GM12878 (cell line): ENCODE measurements around the gene SLC34A3. TPM values are rescaled to one million over a fixed set of nuclear protein-coding genes. Genes with fewer than 3 reads are reported as not detected.

Source experiments
- ATAC-seq: fragments of 200-7000 bp; cut with Tn5 transposase; 3 replicates; pipeline ENCODE4 v1.9.1; 2020; ENCODE audit warnings: mild to moderate bottlenecking, moderate library complexity
- BruUV-seq: library from RNA; stranded (reverse); fragments of 400-500 nt; replicated peaks from 2 replicates; lab custom pipeline; 2021; lab: Mats Ljungman, UMichigan
- CTCF ChIA-PET: fragments of 300-600 bp; sonication (Branson Sonifier 250); formaldehyde crosslinking; extraction: SDS; loops from one replicate; lab custom pipeline; 2021; ENCODE audit warnings: inconsistent platforms; lab: Yijun Ruan, JAX
- POLR2A ChIA-PET: fragments of 350-600 bp; formaldehyde crosslinking; extraction: SDS; loops from one replicate; lab custom pipeline; 2021; ENCODE audit warnings: inconsistent platforms; lab: Charles Lee
- RAD21 ChIA-PET: fragments of 300-600 bp; sonication (Branson Sonifier 250); formaldehyde crosslinking; loops from one replicate; lab custom pipeline; 2023; ENCODE audit warnings: antibody characterized with exemption; ENCODE audit not compliant: unreplicated experiment; lab: Charles Lee
- SMC1A ChIA-PET: fragments of 300-600 bp; sonication (Branson Sonifier 250); formaldehyde crosslinking; loops from one replicate; lab custom pipeline; 2023; ENCODE audit not compliant: unreplicated experiment, uncharacterized antibody; lab: Charles Lee
- DNase-seq: peaks from one replicate; pipeline ENCODE4 v3.0.0-alpha.2; 2011; ENCODE audit warnings: low read depth, low spot score
- FAIRE-seq: peaks from 3 replicates; lab custom pipeline; 2011; peaks lifted over from hg19 to GRCh38; lab: Jason Lieb, UNC
- H2AFZ ChIP-seq: 2 replicates; pipeline ENCODE4 v1.6.0; 2011; ENCODE audit warnings: low read depth, low read length, control low read depth; ENCODE audit not compliant: control insufficient read depth
- H3K27ac ChIP-seq: 2 replicates; pipeline ENCODE4 v1.5.1; 2011; ENCODE audit warnings: control low read depth; ENCODE audit not compliant: control insufficient read depth, insufficient read depth
- H3K27me3 ChIP-seq, 2 experiments: replicated peaks in 1 of 2; 2 replicates each; pipeline versions ENCODE4 v1.6.0 to v1.6.1; 2011; ENCODE audit warnings: low read length in 1 of 2; ENCODE audit not compliant: control insufficient read depth in 2 of 2, insufficient read depth in 2 of 2
- H3K36me3 ChIP-seq, 2 experiments: 2 replicates each; pipeline ENCODE4 v1.5.1; 2011; ENCODE audit warnings: low read length in 1 of 2; ENCODE audit not compliant: control insufficient read depth in 2 of 2, insufficient read depth in 2 of 2
- H3K4me1 ChIP-seq: 2 replicates; pipeline ENCODE4 v1.6.1; 2011; ENCODE audit warnings: mild to moderate bottlenecking, low read length, moderate library complexity, mixed read lengths; ENCODE audit not compliant: control insufficient read depth, insufficient read depth
- H3K4me2 ChIP-seq: 2 replicates; pipeline ENCODE4 v1.6.0; 2011; ENCODE audit warnings: control low read depth; ENCODE audit not compliant: control insufficient read depth, insufficient read depth
- H3K4me3 ChIP-seq: fragments of 200-600 bp; sonication (generic); 2 replicates; pipeline ENCODE4 v1.5.1; 2016
- H3K79me2 ChIP-seq: 2 replicates; pipeline ENCODE4 v1.6.0; 2011; ENCODE audit warnings: low read length; ENCODE audit not compliant: control insufficient read depth, insufficient read depth
- H3K9ac ChIP-seq: 2 replicates; pipeline ENCODE4 v1.8.0; 2011; ENCODE audit warnings: low read length, control low read depth, mixed read lengths; ENCODE audit not compliant: control insufficient read depth, insufficient read depth
- H3K9me3 ChIP-seq: replicated peaks from 3 replicates; pipeline ENCODE4 v1.5.1; 2011; ENCODE audit warnings: mild to moderate bottlenecking, low read length; ENCODE audit not compliant: control insufficient read depth, insufficient read depth
- H4K20me1 ChIP-seq: 2 replicates; pipeline ENCODE4 v1.6.0; 2011; ENCODE audit not compliant: control insufficient read depth, insufficient read depth
- ATF3 ChIP-seq: IDR thresholded peaks from 2 replicates; pipeline ENCODE4 v1.6.1; 2011; ENCODE audit warnings: low read depth, mild to moderate bottlenecking, low read length, moderate library complexity, borderline replicate concordance; ENCODE audit errors: extremely low read depth
- BACH1 ChIP-seq: fragments of 450-650 bp; IDR thresholded peaks from 2 replicates; pipeline ENCODE4 v1.6.1; 2017; ENCODE audit warnings: mild to moderate bottlenecking, borderline replicate concordance
- BCL3 ChIP-seq: IDR thresholded peaks from 2 replicates; pipeline ENCODE4 v1.6.1; 2011; ENCODE audit warnings: borderline replicate concordance, low read depth, mild to moderate bottlenecking, moderate library complexity, low read length; ENCODE audit not compliant: insufficient read depth, poor library complexity, severe bottlenecking
- BHLHE40 ChIP-seq, 2 experiments: fragments of 450-650 bp in 1 of 2; IDR thresholded peaks; 2 replicates each; pipeline ENCODE4 v1.6.1; 2011 to 2017; ENCODE audit warnings: low read depth in 2 of 2, borderline replicate concordance in 1 of 2, improper control_type of control experiment in 1 of 2, low read length in 1 of 2, mild to moderate bottlenecking in 1 of 2
- EGR1 ChIP-seq, 2 experiments: IDR thresholded peaks; 1 replicate in 1 of 2; 2 replicates in 1 of 2; pipeline ENCODE4 v1.6.1; 2011 to 2012; ENCODE audit warnings: low read depth in 2 of 2, low read length in 2 of 2, borderline replicate concordance in 1 of 2, mild to moderate bottlenecking in 1 of 2, moderate library complexity in 1 of 2
- FOXK2 ChIP-seq: fragments of 450-650 bp; IDR thresholded peaks from 2 replicates; pipeline ENCODE4 v1.6.1; 2017; ENCODE audit warnings: mild to moderate bottlenecking, moderate library complexity
- HDGF ChIP-seq: fragments of 450-650 bp; IDR thresholded peaks from 2 replicates; pipeline ENCODE4 v1.6.1; 2016; ENCODE audit warnings: antibody characterized with exemption
- IRF5 ChIP-seq: fragments of 450-650 bp; IDR thresholded peaks from 2 replicates; pipeline ENCODE4 v1.6.1; 2017; ENCODE audit warnings: borderline replicate concordance
- KLF5 ChIP-seq: fragments of 450-650 bp; IDR thresholded peaks from 2 replicates; pipeline ENCODE4 v1.6.1; 2014; ENCODE audit warnings: mild to moderate bottlenecking; ENCODE audit not compliant: partially characterized antibody
- MLLT1 ChIP-seq: fragments of 450-650 bp; IDR thresholded peaks from 2 replicates; pipeline ENCODE4 v1.6.1; 2016; ENCODE audit warnings: mild to moderate bottlenecking
- POLR2AphosphoS2 ChIP-seq: IDR thresholded peaks from 2 replicates; pipeline ENCODE4 v1.6.1; 2011; ENCODE audit warnings: low read depth, mild to moderate bottlenecking, low read length, improper control_type of control experiment, moderate library complexity
- POLR2AphosphoS5 ChIP-seq: IDR thresholded peaks from 2 replicates; pipeline ENCODE4 v1.6.1; 2011; ENCODE audit warnings: mild to moderate bottlenecking, low read length, inconsistent platforms
- RAD51 ChIP-seq: fragments of 450-650 bp; IDR thresholded peaks from 2 replicates; pipeline ENCODE4 v1.6.1; 2016; ENCODE audit warnings: moderate library complexity, mild to moderate bottlenecking, inconsistent platforms
- SIN3A ChIP-seq: IDR thresholded peaks from 2 replicates; pipeline ENCODE4 v1.6.1; 2012; ENCODE audit warnings: low read depth, low read length, improper control_type of control experiment
- SMC3 ChIP-seq: IDR thresholded peaks from 2 replicates; pipeline ENCODE4 v1.6.1; 2011; ENCODE audit warnings: low read length, improper control_type of control experiment, borderline replicate concordance
- WGBS: methylation state at CpG from one replicate; pipeline ENCODE4 v1.1.6; 2016; ENCODE audit warnings: low lambda C conversion rate; ENCODE audit not compliant: insufficient replicate concordance, insufficient coverage; ENCODE audit errors: missing lambda C conversion rate; 5-methylcytosine and 5-hydroxymethylcytosine counted together
- in situ Hi-C: fragments of 300-500 bp; cut with MboI; formaldehyde crosslinking; loops from 9 replicates; pipeline ENCODE4 v1.14.3; 2018; ENCODE audit warnings: mixed read lengths
- intact Hi-C: fragments of 100-400 bp; cut with micrococcal nuclease; formaldehyde crosslinking; loops from one replicate; pipeline ENCODE4 v1.14.2; 2022; ENCODE audit not compliant: unreplicated experiment
- polyA plus RNA-seq, 11 experiments: library from polyadenylated mRNA; depleted of rRNA in 4 of 11; unstranded in 6 of 11; stranded (reverse) in 5 of 11; fragments of >200 nt; fragmentation: Nextera tagmentation in 4 of 11; fragmentation: Illumina TruSeq in 1 of 11; extraction: Ambion mirVana in 4 of 11; extraction: Trizol in 1 of 11; gene quantifications; 1 replicate in 1 of 11; 2 replicates in 10 of 11; pipeline versions ENCODE4 v1.2.1 to v1.2.3, GENCODE V29; 2011 to 2016; ENCODE audit warnings: inconsistent platforms in 2 of 11, missing spikeins in 2 of 11, low read depth in 1 of 11
- total RNA-seq, 4 experiments: library from RNA; depleted of rRNA in 3 of 4; stranded (reverse); fragments of >200 nt in 3 of 4; fragmentation: Illumina TruSeq in 1 of 4; extraction: Trizol in 1 of 4; gene quantifications; 2 replicates each; pipeline versions ENCODE4 v1.2.1 to v1.2.3, GENCODE V29; 2013 to 2021

Gene SLC34A3
- total and polyA plus RNA-seq, 10 of the 15 experiments (the other 5 are each of a cell fraction or from before 2014, with no cell fraction given) = not detected

- H3K27ac ChIP-seq = peak overlapping the region; percentile 95
Observed at GRCh38 chr9:137276473-137277328, 46.0 kb downstream of the SLC34A3 start.

More at GRCh38 chr9:137276473-137277328, 46.0 kb downstream of the SLC34A3 start:
- FAIRE-seq = no peak
- POLR2A ChIA-PET = interaction anchor here (0.6 to 2.5 kb wide), 9 partner anchors 9 to 154 kb away, joined by 3 to 14 read pairs (median 5); partner anchors contain the start of genes EXD3, NOXA1 and TUBB4B
- peaks cover 19% of the 10 kb centered on the region for H3K79me2 ChIP-seq
- in situ Hi-C loops (no loop called here), intact Hi-C loops (no loop called here)
- H3K4me3 ChIP-seq = peak overlapping the region; percentile 92
- SMC1A ChIA-PET = interaction anchor here (0.6 to 1.6 kb wide), 3 partner anchors 39 to 126 kb away, joined by 3 to 6 read pairs (median 3); no protein-coding TSS in a partner anchor
- CTCF ChIA-PET = interaction anchor here (0.6 to 1.6 kb wide), 15 partner anchors 9 to 250 kb away, joined by 3 to 6 read pairs (median 3); partner anchors contain the start of genes EXD3, NOXA1, NRARP and RNF224
- peaks cover 0 to 2% of the 10 kb centered on the region in 2 experiments; a peak in 2 of 4 replicates for H3K36me3 ChIP-seq
- peak overlapping the region; percentile 95 for H3K9ac ChIP-seq
- no peaks in the 10 kb centered on the region for H4K20me1 ChIP-seq
- peak overlapping the region; percentile 45 for H2AFZ ChIP-seq
- peak overlapping the region; percentile 97 for H3K4me2 ChIP-seq
- no peaks in the 10 kb centered on the region for H3K9me3 ChIP-seq
- DNase-seq = no peak
- RAD21 ChIA-PET = interaction anchor here (0.9 to 1.7 kb wide), 9 partner anchors 10 to 120 kb away, joined by 3 to 14 read pairs (median 4); partner anchors contain the start of gene NRARP
- WGBS = 58% methylated on average over 28 of the region's 30 CpGs
- TF ChIP-seq BACH1 = no peak
- no peak for TF ChIP-seq HDGF
- TF ChIP-seq BHLHE40 (IDR thresholded peaks at IDR 0.05; ENCODE audit: borderline replicate concordance in 1 of 2, low read depth in 2 of 2, low read length in 1 of 2) = peak; percentile 41 to 64; a peak in 2 of 4 replicates
- TF ChIP-seq POLR2AphosphoS2 = 0 out of 2 replicates have a peak, but pooled peaks have one; percentile 7
- no peak for TF ChIP-seq SIN3A
- TF ChIP-seq SMC3 = no peak
- TF ChIP-seq RAD51 = peak; percentile 32; the same call in 1 of the 2 replicates
- no peak for TF ChIP-seq FOXK2
- no peak for TF ChIP-seq BCL3
- TF ChIP-seq EGR1 (IDR thresholded peaks at IDR 0.05; ENCODE audit: borderline replicate concordance in 1 of 2, low read depth in 2 of 2, low read length in 2 of 2) = no peak
- TF ChIP-seq POLR2AphosphoS5 = no peak
- TF ChIP-seq IRF5 = no peak
- no peak for TF ChIP-seq MLLT1
- no peak for TF ChIP-seq ATF3
- no peak for TF ChIP-seq KLF5
- BruUV-seq = no TSS peak
- peak; percentile 14 for ATAC-seq
- H3K4me1 ChIP-seq = peaks cover 37% of the 10 kb centered on the region
- no peaks in the 10 kb centered on the region for H3K27me3 ChIP-seq
